Keratinocyte (primary cell): ENCODE measurements around the gene CNGA1. TPM values are rescaled to one million over a fixed set of nuclear protein-coding genes. Genes with fewer than 3 reads are reported as not detected.

Experiments
- DNase-seq: peaks from one replicate; pipeline ENCODE4 v3.0.0-alpha.2; 2011; ENCODE audit warnings: low read depth, missing footprints, low spot score
- FAIRE-seq: peaks from 2 replicates; lab custom pipeline; 2011; peaks lifted over from hg19 to GRCh38; lab: Jason Lieb, UNC
- H2AFZ ChIP-seq: 2 replicates; pipeline ENCODE4 v1.6.0; 2012; ENCODE audit warnings: low read length, control low read depth, inconsistent platforms; ENCODE audit not compliant: control insufficient read depth
- H3K27ac ChIP-seq: 2 replicates; pipeline ENCODE4 v1.5.1; 2011; ENCODE audit warnings: low read length; ENCODE audit not compliant: control insufficient read depth, insufficient read depth
- H3K27me3 ChIP-seq: 3 replicates; pipeline ENCODE4 v1.6.0; 2011; ENCODE audit warnings: low read length; ENCODE audit not compliant: control insufficient read depth, insufficient read depth; ENCODE audit errors: extremely low read depth
- H3K36me3 ChIP-seq, 2 experiments: 2 replicates in 1 of 2; 3 replicates in 1 of 2; pipeline ENCODE4 v1.5.1; 2011; ENCODE audit warnings: low read length in 2 of 2, mild to moderate bottlenecking in 1 of 2; ENCODE audit not compliant: control insufficient read depth in 2 of 2, insufficient read depth in 2 of 2; ENCODE audit errors: extremely low read depth in 1 of 2
- H3K4me1 ChIP-seq: 3 replicates; pipeline ENCODE4 v1.5.1; 2011; ENCODE audit warnings: low read length; ENCODE audit not compliant: control insufficient read depth, insufficient read depth; ENCODE audit errors: extremely low read depth
- H3K4me2 ChIP-seq: 3 replicates; pipeline ENCODE4 v1.6.0; 2011; ENCODE audit warnings: low read depth, low read length; ENCODE audit not compliant: control insufficient read depth, insufficient read depth; ENCODE audit errors: extremely low read depth
- H3K4me3 ChIP-seq, 3 experiments: fragments of 200-600 bp in 1 of 3; sonication (generic) in 1 of 3; 2 replicates in 2 of 3; 3 replicates in 1 of 3; pipeline ENCODE4 v1.5.1; 2011 to 2016; ENCODE audit warnings: low read length in 3 of 3, mild to moderate bottlenecking in 3 of 3, control low read depth in 2 of 3, inconsistent platforms in 1 of 3, low read depth in 1 of 3, mixed read lengths in 1 of 3, mixed run types in 1 of 3, moderate library complexity in 1 of 3; ENCODE audit not compliant: control insufficient read depth in 2 of 3, insufficient read depth in 2 of 3; ENCODE audit errors: extremely low read depth in 1 of 3
- H3K79me2 ChIP-seq: 2 replicates; pipeline ENCODE4 v1.6.0; 2012; ENCODE audit warnings: low read length; ENCODE audit not compliant: control insufficient read depth, insufficient read depth
- H3K9ac ChIP-seq: 3 replicates; pipeline ENCODE4 v1.6.0; 2011; ENCODE audit warnings: low read length; ENCODE audit not compliant: control insufficient read depth, insufficient read depth; ENCODE audit errors: extremely low read depth
- H3K9me1 ChIP-seq: 3 replicates; pipeline ENCODE4 v1.6.0; 2011; ENCODE audit warnings: low read length; ENCODE audit not compliant: control insufficient read depth, insufficient read depth; ENCODE audit errors: extremely low read depth
- H3K9me3 ChIP-seq: 2 replicates; pipeline ENCODE4 v1.5.1; 2012; ENCODE audit warnings: low read depth, low read length; ENCODE audit not compliant: control insufficient read depth
- H4K20me1 ChIP-seq: 3 replicates; pipeline ENCODE4 v1.6.0; 2011; ENCODE audit warnings: low read length; ENCODE audit not compliant: control insufficient read depth, insufficient read depth; ENCODE audit errors: extremely low read depth
- CTCF ChIP-seq, 3 experiments: IDR thresholded peaks in 1 of 3; conservative IDR thresholded peaks in 1 of 3; optimal IDR thresholded peaks in 1 of 3; 2 replicates in 2 of 3; 3 replicates in 1 of 3; pipeline versions ENCODE3 to v1.5.1; 2011; ENCODE audit warnings: low read length in 3 of 3, mild to moderate bottlenecking in 3 of 3, moderate library complexity in 2 of 3, control low read depth in 1 of 3, inconsistent platforms in 1 of 3; ENCODE audit not compliant: insufficient read depth in 2 of 3; ENCODE audit errors: extremely low read depth in 1 of 3
- EZH2 ChIP-seq: IDR thresholded peaks from one replicate; pipeline ENCODE4 v1.6.1; 2012; ENCODE audit warnings: inconsistent platforms, mild to moderate bottlenecking, low read length, moderate library complexity
- dilution Hi-C: fragments of 300-500 bp; cut with MboI; formaldehyde crosslinking; loops from one replicate; pipeline ENCODE4 v1.7.0; 2020; ENCODE audit warnings: low sequenced_read_pairs; ENCODE audit not compliant: extremely low pct_ligation_motif_present
- polyA minus RNA-seq, 3 experiments: library from RNA; depleted of rRNA, polyadenylated mRNA; stranded (reverse); fragments of >200 nt; gene quantifications; 1 replicate in 1 of 3; 2 replicates in 1 of 3; 3 replicates in 1 of 3; pipeline ENCODE4 v1.2.3, GENCODE V29; 2011
- polyA plus RNA-seq, 5 experiments: library from polyadenylated mRNA; depleted of rRNA in 3 of 5; stranded (reverse) in 3 of 5; stranded (forward) in 1 of 5; unstranded in 1 of 5; fragments of >200 nt; gene quantifications; 1 replicate in 1 of 5; 2 replicates in 3 of 5; 3 replicates in 1 of 5; pipeline versions ENCODE4 v1.2.1 to v1.2.3, GENCODE V29; 2011 to 2012; ENCODE audit warnings: missing spikeins in 2 of 5, low read depth in 1 of 5, low replicate concordance in 1 of 5

Gene CNGA1
- 0.58 to 0.89 TPM (median 0.85 TPM) in 3 replicates for polyA plus RNA-seq
- 7.5 TPM for polyA plus RNA-seq (2011; ENCODE audit: low read depth)
- polyA plus RNA-seq (2011; cell fraction: cytosol; rRNA removed), result 0.23 and 0.30 TPM in 2 replicates
- 0.75 and 1.3 TPM in 2 replicates for polyA plus RNA-seq (2011; cell fraction: nucleus; rRNA removed)
- 1.00 and 4.8 TPM in 2 replicates for polyA plus RNA-seq (2012; ENCODE audit: low replicate concordance)
- 1.5 TPM in 1 of 3 replicates, not detected in the others for polyA minus RNA-seq
- not detected for polyA minus RNA-seq (2011; cell fraction: cytosol; rRNA and poly(A)+ RNA removed)
- 0.42 and 1.5 TPM in 2 replicates for polyA minus RNA-seq (2011; cell fraction: nucleus; rRNA and poly(A)+ RNA removed)

GRCh38 chr4:48016141-48017107 is at the start of gene CNGA1, which contains the start of gene NIPAL1:
CNGA1 (minus strand) TSS chr4:48016681; CDS start chr4:47952689, 63,992 bp downstream.
NIPAL1 (plus strand) TSS chr4:48016772; CDS start chr4:48016840, 68 bp downstream.
- peaks cover 26% of the 10 kb centered on the region for H3K4me1 ChIP-seq
- peak within 1 kb of the TSS; percentile 99 for H3K9ac ChIP-seq
- H3K4me2 ChIP-seq, result peak within 1 kb of the TSS; percentile 94
- FAIRE-seq (peak; percentile 41), DNase-seq (peak; percentile 38)
- dilution Hi-C loops, result no loop called here
- H3K27ac ChIP-seq, result peak within 1 kb of the TSS; percentile 99
- H2AFZ ChIP-seq, result peak within 1 kb of the TSS; percentile 92
- no peaks in the 10 kb centered on the region for H3K9me3 ChIP-seq
- peak; percentile 29 to 54 (median 44) for TF ChIP-seq CTCF (optimal IDR thresholded peaks at IDR 0.05 in 1 of 3, IDR thresholded peaks at IDR 0.05 in 1 of 3, conservative IDR thresholded peaks at IDR 0.05 in 1 of 3; ENCODE audit: extremely low read depth in 1 of 3, insufficient read depth in 2 of 3, low read length in 3 of 3)
- TF ChIP-seq EZH2, result no peak
- H3K27me3 ChIP-seq, result no peaks in the 10 kb centered on the region
- H3K9me1 ChIP-seq, result no peaks in the 10 kb centered on the region
- H4K20me1 ChIP-seq, result no peaks in the 10 kb centered on the region
- peaks cover 0 to 4% of the 10 kb centered on the region in 2 experiments for H3K36me3 ChIP-seq
- peaks cover 34% of the 10 kb centered on the region for H3K79me2 ChIP-seq
- peak within 1 kb of the TSS; percentile 70 to 91 (median 91) for H3K4me3 ChIP-seq

GRCh38 chr4:48065587-48066052 is 49.1 kb upstream of the CNGA1 start:
- no peak for TF ChIP-seq EZH2
- peak in 1 of 3 experiments; percentile 15 for TF ChIP-seq CTCF (optimal IDR thresholded peaks at IDR 0.05 in 1 of 3, IDR thresholded peaks at IDR 0.05 in 1 of 3, conservative IDR thresholded peaks at IDR 0.05 in 1 of 3; ENCODE audit: extremely low read depth in 1 of 3, insufficient read depth in 2 of 3, low read length in 3 of 3)
- Histone ChIP-seq H3K9me1 (no peaks in the 10 kb centered on the region), H3K27ac (no peak overlapping the region), H2AFZ (no peak overlapping the region), H3K79me2 (no peaks in the 10 kb centered on the region), H3K4me1 (no peaks in the 10 kb centered on the region), H3K4me3 (no peak overlapping the region), H3K9ac (no peak overlapping the region), H4K20me1 (no peaks in the 10 kb centered on the region), H3K9me3 (no peaks in the 10 kb centered on the region), H3K27me3 (no peaks in the 10 kb centered on the region), H3K4me2 (no peak overlapping the region), H3K36me3 (no peaks in the 10 kb centered on the region)
- FAIRE-seq, result no peak
- DNase-seq, result no peak
- dilution Hi-C loops, result no loop called here
